Measurements from ENCODE around the gene ARID1A.
"Not testable (repeated sequence)": the region's sequence is repeated elsewhere in the genome, so short reads cannot be mapped to it uniquely, and the experiment has no call there.

ARID1A gene

GRCh38 chr1:26695356-26696118, at the start of gene ARID1A:
Gene ARID1A (plus strand): TSS chr1:26696015. CDS start chr1:26696404, 389 bp downstream.
- DNase-seq (ENCODE audit: low read depth) = peak; percentile 91

- DNase-seq (ENCODE audit: low read depth) = no peak
Measured at GRCh38 chr1:26664802-26665201, 31.0 kb upstream of the ARID1A start.

DNA sequence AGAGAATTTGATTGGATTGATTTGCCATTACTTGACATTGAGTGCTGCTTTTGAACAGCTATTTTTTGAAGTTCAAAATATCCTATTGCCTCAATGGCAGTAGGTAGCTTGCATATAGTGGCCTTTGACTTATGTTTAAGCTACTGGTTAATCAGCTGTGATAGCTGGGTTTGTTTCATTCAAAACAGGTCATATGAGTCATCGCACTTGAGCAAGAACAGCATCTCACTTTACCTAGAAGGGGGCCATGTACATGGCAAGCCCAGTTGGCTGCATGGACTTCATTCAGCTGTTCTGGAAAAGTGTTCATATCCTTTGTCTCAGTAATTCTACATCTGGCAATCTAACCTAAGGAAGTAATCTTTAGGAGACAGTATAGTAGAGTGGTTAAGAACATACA, 29.0 kb upstream of the ARID1A start:
- no peak for DNase-seq (ENCODE audit: low read depth)

DNA sequence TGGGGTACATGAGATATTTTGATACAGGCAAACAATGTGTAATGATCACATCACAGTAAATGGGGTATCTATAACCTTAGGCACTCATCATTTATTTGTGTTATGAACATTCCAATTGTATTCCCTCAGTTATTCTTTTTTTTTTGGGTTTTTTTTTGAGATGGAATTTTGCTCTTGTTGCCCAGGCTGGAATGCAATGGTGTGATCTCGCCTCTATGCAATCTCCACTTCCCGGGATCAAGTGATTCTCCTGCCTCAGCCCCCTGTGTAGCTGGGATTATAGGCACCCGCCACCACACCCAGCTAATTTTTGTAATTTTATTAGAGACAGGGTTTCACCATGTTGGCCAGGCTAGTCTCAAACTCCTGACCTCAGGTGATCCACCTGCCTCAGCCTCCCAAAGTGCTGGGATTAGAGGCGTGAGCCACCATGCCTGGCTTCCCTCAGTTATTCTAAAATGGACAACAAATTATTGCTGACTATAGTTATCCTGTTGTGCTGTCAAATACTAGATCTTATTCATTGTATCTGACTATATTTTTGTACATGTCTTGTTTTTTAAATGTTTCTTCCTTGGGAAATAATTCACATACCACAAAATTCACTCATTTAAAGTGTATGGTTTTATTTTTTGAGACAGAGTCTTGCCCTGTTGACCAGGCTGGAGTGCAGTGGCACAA, 27.6 kb upstream of the ARID1A start:
- DNase-seq (ENCODE audit: low read depth) = not testable (repeated sequence)

- DNase-seq (ENCODE audit: low read depth) = peak; percentile 34
Measured at GRCh38 chr1:26677306-26678115, 18.3 kb upstream of the ARID1A start.

- DNase-seq (ENCODE audit: low read depth) = no peak
Measured at GRCh38 chr1:26684763-26685508, 10.9 kb upstream of the ARID1A start.

DNA sequence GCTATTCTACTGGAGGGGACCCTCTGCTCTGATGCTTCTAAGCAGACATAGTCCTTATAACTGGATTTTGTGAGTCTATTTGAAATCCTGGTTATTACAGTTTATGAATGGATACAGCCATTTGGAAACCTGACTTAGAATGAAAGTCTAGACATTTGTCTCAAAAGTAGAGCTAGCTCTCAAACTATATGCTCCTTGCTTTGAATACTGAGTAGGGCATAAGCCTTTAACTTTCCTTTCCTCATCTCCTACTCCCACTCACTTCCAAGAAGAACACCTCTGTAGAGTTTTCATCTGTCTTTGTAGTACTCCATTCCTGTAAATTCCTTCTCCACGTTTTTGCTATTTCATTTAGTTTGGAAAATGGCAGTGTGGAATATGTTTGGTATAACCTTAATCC, 9.0 kb upstream of the ARID1A start:
- no peak for DNase-seq (ENCODE audit: low read depth)

GRCh38 chr1:26689504-26689903, 6.3 kb upstream of the ARID1A start:
- no peak for DNase-seq (ENCODE audit: low read depth)

GRCh38 chr1:26690157-26690556, 5.7 kb upstream of the ARID1A start:
- DNase-seq (ENCODE audit: low read depth) = no peak

GRCh38 chr1:26690576-26691031, 5.2 kb upstream of the ARID1A start:
- no peak for DNase-seq (ENCODE audit: low read depth)

DNA sequence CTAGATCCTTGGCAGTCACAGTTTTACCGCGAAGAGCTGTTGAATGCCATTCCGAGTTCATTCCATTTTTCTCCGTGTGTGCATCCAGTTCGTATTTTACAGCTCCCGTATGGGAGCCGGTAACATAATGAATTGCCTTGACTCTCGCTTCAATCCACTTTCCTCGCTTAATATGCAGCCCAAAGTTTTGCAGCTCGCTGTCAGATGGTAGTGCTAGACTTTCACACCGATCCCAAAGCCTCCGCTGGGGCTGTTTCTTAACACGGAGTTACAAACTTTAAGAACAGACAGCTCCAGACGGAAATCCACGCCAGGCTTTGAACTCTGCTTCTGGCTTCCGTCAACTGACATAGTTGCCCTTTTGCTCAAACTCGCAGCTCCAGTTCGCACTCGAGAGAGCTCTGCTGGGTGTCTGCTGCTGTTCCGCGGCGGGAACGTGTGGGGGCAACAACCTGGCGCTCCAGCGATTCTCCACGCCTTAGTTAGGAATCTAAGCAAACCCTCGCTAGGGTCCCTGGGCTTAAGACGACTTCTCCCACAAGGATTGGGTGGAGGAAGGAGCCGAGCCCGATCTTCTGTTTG, 3.5 kb upstream of the ARID1A start:
- DNase-seq (ENCODE audit: low read depth) = peak; percentile 63

GRCh38 chr1:26692793-26693490, 2.9 kb upstream of the ARID1A start:
- peak; percentile 79 for DNase-seq (ENCODE audit: low read depth)

DNA sequence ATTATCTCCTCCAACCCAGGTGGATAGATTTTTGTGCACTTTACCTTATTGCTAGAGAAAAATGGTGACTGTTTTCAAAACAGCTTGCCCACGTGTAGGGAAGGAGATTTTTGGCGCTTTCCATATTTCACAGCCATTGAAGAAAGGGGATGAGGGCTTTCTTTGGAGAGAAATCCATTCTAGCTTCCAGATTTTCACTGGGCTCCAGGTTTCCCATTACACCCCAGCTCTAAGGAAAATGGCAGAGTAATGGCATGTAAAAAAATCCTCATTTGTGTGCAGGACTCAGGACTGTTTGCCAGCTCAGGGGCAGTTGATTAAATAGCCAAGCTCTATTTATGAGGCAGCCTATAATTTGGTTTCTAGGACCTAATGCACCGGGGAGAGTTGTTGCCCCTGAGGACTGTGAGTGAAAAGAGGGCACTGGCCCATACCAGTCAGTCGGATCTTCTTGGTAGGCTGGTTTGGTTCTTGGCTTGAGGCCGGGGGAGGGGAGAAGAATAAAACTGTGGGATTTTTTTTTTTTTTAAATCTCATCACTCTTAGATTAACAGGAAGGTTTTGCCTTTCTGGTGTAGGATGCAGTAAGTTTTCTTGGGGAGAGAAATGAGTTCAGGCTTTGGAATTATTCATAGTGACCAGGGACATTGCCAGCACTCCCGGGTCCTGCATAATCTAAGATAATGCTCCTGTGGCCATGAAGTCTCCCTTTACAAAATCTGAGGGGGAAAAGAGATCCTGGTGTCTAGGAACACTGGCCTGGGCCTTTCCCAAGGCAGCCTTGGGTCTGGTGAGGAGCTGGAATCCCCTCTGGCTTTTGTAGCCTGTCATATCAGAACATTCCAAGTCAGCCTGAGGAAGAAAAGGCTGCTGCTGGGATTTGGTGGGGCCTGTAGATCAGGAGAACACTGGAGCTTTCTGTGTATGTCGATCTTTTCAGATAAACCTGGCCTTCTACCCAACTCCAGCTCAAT, 1.9 kb upstream of the ARID1A start:
- no peak for DNase-seq (ENCODE audit: low read depth)

DNA sequence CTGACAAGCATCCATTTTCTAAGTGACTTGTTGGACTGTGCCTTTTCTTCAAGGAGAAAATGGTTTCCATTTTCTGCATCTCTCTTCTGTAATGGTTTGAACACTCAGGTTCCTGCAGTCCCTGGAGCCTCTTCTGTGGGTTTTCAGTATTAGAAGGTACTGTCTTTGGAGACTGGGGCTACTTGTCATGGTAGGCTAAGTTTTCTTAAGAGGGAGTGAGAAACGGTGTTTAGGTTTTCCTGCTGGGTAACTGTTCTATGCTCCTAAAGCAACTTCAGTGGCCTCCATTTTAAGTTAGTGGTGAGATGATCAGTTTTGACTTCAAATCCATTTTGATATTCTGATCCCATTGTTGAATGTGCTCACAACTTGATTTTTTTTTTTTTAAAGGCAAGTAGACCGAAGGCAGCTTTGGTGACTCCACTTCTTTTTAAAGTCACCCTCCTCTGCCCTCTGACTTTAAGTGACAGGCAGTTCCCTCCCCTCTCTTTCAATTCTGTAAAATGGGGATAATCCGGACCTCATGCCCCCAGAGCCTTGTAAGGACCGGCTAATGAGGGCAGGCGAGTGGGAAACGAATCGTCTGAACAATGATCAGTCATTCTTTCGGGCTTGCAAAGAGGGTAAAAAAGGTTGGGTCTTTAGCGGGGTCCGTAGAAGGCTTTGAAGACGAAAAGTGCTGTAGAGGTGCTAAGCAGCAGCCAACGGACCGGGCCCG, 1.0 kb upstream of the ARID1A start:
- peak; percentile 2 for DNase-seq (ENCODE audit: low read depth)

- DNase-seq (ENCODE audit: low read depth) = no peak
Measured at GRCh38 chr1:26696119-26696653, 371 bp downstream of the ARID1A start.

DNA sequence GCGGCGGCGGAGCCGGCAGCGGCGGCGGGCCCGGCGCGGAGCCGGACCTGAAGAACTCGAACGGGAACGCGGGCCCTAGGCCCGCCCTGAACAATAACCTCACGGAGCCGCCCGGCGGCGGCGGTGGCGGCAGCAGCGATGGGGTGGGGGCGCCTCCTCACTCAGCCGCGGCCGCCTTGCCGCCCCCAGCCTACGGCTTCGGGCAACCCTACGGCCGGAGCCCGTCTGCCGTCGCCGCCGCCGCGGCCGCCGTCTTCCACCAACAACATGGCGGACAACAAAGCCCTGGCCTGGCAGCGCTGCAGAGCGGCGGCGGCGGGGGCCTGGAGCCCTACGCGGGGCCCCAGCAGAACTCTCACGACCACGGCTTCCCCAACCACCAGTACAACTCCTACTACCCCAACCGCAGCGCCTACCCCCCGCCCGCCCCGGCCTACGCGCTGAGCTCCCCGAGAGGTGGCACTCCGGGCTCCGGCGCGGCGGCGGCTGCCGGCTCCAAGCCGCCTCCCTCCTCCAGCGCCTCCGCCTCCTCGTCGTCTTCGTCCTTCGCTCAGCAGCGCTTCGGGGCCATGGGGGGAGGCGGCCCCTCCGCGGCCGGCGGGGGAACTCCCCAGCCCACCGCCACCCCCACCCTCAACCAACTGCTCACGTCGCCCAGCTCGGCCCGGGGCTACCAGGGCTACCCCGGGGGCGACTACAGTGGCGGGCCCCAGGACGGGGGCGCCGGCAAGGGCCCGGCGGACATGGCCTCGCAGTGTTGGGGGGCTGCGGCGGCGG, 1.0 kb downstream of the ARID1A start:
- DNase-seq (ENCODE audit: low read depth) = peak; percentile 63

- peak; percentile 1 for DNase-seq (ENCODE audit: low read depth)
Measured at GRCh38 chr1:26697431-26697977, 1.7 kb downstream of the ARID1A start.
